Neural crest cell (in vitro differentiated cells): ENCODE data around the gene CTPS2. TPM values are rescaled to one million over a fixed set of nuclear protein-coding genes. Genes with fewer than 3 reads are reported as not detected.

Source experiments
- DNase-seq: peaks from one replicate; pipeline ENCODE4 v3.0.0; 2021; ENCODE audit warnings: low read depth, mixed read lengths, low spot score
- H3K27ac Mint-ChIP-seq: one replicate; pipeline ENCODE4 v1.8.0; 2021; ENCODE audit warnings: mild to moderate bottlenecking, mixed read lengths; ENCODE audit not compliant: unreplicated experiment
- H3K27me3 Mint-ChIP-seq: 2 replicates; pipeline ENCODE4 v1.8.0; 2021; ENCODE audit warnings: low read depth, mild to moderate bottlenecking, mixed read lengths
- H3K36me3 Mint-ChIP-seq: 2 replicates; pipeline ENCODE4 v1.8.0; 2021; ENCODE audit warnings: low read depth, mild to moderate bottlenecking, mixed read lengths
- H3K4me1 Mint-ChIP-seq: 2 replicates; pipeline ENCODE4 v1.8.0; 2021; ENCODE audit warnings: mixed read lengths
- H3K4me3 Mint-ChIP-seq: one replicate; pipeline ENCODE4 v1.8.0; 2021; ENCODE audit warnings: mild to moderate bottlenecking, mixed read lengths
- H3K9me3 Mint-ChIP-seq: 2 replicates; pipeline ENCODE4 v1.8.0; 2021; ENCODE audit warnings: mixed read lengths
- total RNA-seq: library from RNA; stranded (reverse); gene quantifications from 2 replicates; pipeline ENCODE4 v1.2.1, GENCODE V29; 2021
- TF ChIP-seq, protein P1 (sequence below): fragments of 200-600 bp; sonication (generic); conservative IDR thresholded peaks from 2 replicates; pipeline ENCODE4 v1.5.0; 2021; ENCODE audit warnings: antibody characterized with exemption, mild to moderate bottlenecking

The CTPS2 gene
- total RNA-seq, 1 donor from 2014 or later = 67.5 TPM

DNA sequence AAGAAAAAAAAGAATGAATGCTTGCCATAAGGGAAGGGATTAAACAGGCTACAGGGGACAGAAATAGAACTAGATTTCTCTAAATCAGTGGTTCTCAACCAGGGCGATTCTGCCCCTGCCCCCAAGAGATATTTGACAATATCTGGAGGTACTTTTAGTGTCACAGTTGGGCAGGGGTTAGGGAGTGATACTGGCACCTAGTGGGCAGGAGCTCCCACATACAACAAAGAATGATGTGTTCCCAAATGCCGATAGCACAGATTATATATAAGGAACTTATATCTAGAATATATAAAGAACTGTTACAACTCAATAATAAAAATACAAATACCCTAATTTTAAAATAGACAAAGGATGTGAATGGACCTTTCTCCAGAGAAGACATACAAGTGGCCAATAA is 47.8 kb downstream of the CTPS2 start:
- no peaks in the 10 kb centered on the region for H3K4me1 Mint-ChIP-seq
- peaks cover 26% of the 10 kb centered on the region for H3K36me3 Mint-ChIP-seq
- H3K27ac Mint-ChIP-seq = no peak overlapping the region
- no peak overlapping the region for H3K4me3 Mint-ChIP-seq
- no peaks in the 10 kb centered on the region for H3K27me3 Mint-ChIP-seq
- TF ChIP-seq, protein P1, sequence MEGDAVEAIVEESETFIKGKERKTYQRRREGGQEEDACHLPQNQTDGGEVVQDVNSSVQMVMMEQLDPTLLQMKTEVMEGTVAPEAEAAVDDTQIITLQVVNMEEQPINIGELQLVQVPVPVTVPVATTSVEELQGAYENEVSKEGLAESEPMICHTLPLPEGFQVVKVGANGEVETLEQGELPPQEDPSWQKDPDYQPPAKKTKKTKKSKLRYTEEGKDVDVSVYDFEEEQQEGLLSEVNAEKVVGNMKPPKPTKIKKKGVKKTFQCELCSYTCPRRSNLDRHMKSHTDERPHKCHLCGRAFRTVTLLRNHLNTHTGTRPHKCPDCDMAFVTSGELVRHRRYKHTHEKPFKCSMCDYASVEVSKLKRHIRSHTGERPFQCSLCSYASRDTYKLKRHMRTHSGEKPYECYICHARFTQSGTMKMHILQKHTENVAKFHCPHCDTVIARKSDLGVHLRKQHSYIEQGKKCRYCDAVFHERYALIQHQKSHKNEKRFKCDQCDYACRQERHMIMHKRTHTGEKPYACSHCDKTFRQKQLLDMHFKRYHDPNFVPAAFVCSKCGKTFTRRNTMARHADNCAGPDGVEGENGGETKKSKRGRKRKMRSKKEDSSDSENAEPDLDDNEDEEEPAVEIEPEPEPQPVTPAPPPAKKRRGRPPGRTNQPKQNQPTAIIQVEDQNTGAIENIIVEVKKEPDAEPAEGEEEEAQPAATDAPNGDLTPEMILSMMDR = no peak
- no peaks in the 10 kb centered on the region for H3K9me3 Mint-ChIP-seq
- DNase-seq = no peak

GRCh38 chrX:16664074-16664473 is 48.4 kb downstream of the CTPS2 start:
- H3K4me1 Mint-ChIP-seq = no peaks in the 10 kb centered on the region
- H3K4me3 Mint-ChIP-seq = no peak overlapping the region
- DNase-seq = no peak
- H3K36me3 Mint-ChIP-seq = peaks cover 28% of the 10 kb centered on the region
- H3K9me3 Mint-ChIP-seq = no peaks in the 10 kb centered on the region
- TF ChIP-seq, protein P1 = no peak
- H3K27ac Mint-ChIP-seq = no peak overlapping the region
- H3K27me3 Mint-ChIP-seq = no peaks in the 10 kb centered on the region

GRCh38 chrX:16662402-16662801 is 50.1 kb downstream of the CTPS2 start:
- H3K4me3 Mint-ChIP-seq = no peak overlapping the region
- H3K27ac Mint-ChIP-seq = no peak overlapping the region
- DNase-seq = no peak

GRCh38 chrX:16661495-16661894 is 51.0 kb downstream of the CTPS2 start:
- no peak for DNase-seq
- Mint-ChIP-seq H3K4me1 (no peaks in the 10 kb centered on the region), H3K27ac (no peak overlapping the region), H3K27me3 (no peaks in the 10 kb centered on the region), H3K9me3 (no peaks in the 10 kb centered on the region), H3K36me3 (peaks cover 35% of the 10 kb centered on the region), H3K4me3 (no peak overlapping the region)
- TF ChIP-seq, protein P1 = no peak

More at GRCh38 chrX:16662402-16662801, 50.1 kb downstream of the CTPS2 start:
- H3K36me3 Mint-ChIP-seq = peaks cover 34% of the 10 kb centered on the region
- no peaks in the 10 kb centered on the region for H3K9me3 Mint-ChIP-seq
- TF ChIP-seq, protein P1 = no peak
- no peaks in the 10 kb centered on the region for H3K27me3 Mint-ChIP-seq
- H3K4me1 Mint-ChIP-seq = no peaks in the 10 kb centered on the region

- Mint-ChIP-seq H3K4me1 (no peaks in the 10 kb centered on the region), H3K27ac (no peak overlapping the region), H3K27me3 (no peaks in the 10 kb centered on the region), H3K36me3 (peaks cover 25% of the 10 kb centered on the region), H3K4me3 (no peak overlapping the region), H3K9me3 (no peaks in the 10 kb centered on the region)
- DNase-seq = no peak
- TF ChIP-seq, protein P1 = no peak
Measured at GRCh38 chrX:16659321-16659720, 53.1 kb downstream of the CTPS2 start.

DNA sequence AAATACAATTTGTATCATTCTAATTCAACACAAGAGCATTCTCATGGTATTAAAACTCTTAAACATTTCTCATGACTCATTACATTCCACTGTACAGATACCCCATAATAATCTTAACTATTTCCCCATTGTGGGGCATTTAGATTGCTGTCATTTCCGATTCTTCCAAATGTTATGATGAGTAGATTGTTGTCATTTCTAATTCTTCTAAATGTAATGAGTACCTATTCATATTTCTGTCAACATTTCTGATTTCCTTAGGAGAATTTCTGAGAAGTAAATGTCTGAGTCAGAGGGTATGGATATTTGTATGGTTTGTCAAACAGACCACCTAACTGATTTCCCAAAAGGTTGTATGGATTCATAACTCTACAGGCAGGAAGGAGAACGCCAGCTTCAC is 54.2 kb downstream of the CTPS2 start:
- Mint-ChIP-seq H3K4me3 (no peak overlapping the region), H3K9me3 (no peaks in the 10 kb centered on the region), H3K27me3 (no peaks in the 10 kb centered on the region), H3K4me1 (no peaks in the 10 kb centered on the region), H3K27ac (no peak overlapping the region), H3K36me3 (peaks cover 21% of the 10 kb centered on the region)
- no peak for DNase-seq
- TF ChIP-seq, protein P1 = no peak
